HG03045 (cell line): ENCODE data around the gene DNAJC22.
"Not testable (repeated sequence)": the region's sequence is repeated elsewhere in the genome, so short reads cannot be mapped to it uniquely, and the experiment has no call there.

Source experiments
- ATAC-seq: cut with Tn5 transposase; IDR thresholded peaks from one replicate; pipeline ENCODE4 v1.9.1; 2021; ENCODE audit warnings: mild to moderate bottlenecking, moderate library complexity; ENCODE audit not compliant: unreplicated experiment

Gene DNAJC22

GRCh38 chr12:49330631-49331379 is 15.9 kb upstream of the DNAJC22 start:
- ATAC-seq: no peak

DNA sequence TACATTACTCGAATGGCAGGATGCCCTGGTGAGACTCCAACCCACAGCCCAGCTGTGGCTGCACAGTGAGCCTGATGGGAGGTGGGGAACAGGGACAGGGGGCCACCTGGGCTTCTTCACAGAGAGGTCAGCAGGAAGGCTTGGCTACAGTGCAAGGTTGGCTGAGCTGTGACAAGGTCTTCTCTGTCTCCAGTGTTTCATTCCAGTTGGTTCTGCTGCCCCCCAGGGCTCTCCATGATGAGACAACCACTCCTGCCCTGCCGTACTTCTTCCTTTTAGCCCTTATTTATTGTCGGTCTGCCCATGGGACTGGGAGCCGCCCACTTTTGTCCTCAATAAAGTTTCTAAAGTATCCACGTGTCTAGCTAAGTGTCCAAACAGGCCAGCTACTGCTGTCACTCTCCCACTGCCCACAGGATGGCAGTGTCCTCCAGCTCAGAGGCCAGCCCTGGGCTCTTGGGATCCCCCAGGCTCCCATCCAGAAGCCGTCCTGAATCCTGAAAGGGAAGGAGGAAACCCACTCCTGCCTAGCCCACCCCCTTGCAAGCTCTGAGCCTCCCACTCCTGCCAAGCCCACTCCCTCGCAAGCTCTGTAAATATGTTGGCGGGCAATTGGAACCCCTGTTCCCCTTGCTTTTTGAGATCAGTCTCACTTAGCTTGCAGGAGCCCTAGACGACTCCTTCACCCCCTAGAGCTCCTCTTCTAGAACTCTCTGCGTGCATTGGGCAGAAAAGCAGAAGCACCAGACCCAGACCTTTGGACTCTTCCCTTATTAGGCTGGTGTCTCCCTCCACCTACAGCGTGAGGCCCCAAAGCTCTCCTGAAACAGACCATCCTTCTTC is 15.1 kb upstream of the DNAJC22 start:
- ATAC-seq: no peak

GRCh38 chr12:49332441-49332861 is 14.2 kb upstream of the DNAJC22 start:
- ATAC-seq: no peak

DNA sequence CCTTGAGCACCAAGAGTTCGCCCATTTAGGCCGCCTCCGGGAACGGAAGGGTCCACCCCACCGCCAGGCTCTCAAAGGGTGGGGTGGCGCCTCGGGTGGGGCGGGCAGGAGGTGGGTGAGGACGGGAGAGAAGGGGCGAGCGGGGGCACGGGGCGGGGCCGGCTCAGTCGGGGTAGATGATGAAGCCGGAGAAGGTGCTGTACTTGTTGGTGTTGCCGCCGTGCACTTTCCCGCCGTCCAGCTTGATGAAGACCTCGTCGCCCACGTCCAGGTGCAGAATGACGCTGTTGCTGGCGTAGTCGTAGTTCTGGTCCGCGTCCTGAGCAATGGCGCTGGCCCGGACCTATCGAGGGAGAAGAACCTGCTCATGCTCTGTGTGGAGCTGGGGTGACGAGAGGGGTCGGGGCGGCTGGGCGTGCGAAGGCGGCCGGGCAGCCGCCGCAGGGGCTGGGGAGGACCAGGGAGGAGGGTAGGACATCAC is 13.8 kb upstream of the DNAJC22 start:
- no peak for ATAC-seq

DNA sequence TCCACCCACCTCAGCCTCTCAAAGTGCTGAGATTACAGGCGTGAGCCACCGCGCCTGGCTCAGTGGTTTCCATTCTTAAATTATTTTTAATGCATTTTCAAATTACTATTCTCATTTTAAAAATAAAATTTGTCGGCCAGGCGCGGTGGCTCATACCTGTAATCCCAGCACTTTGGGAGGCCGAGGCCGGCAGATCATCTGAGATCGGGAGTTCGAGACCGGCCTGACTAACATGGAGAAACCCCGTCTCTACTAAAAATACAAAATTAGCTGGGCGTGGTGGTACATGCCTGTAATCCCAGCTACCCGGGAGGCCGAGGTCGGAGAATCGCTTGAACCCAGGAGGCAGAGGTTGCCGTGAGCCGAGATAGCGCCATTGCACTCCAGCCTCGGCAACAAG is 12.9 kb upstream of the DNAJC22 start:
- ATAC-seq: not testable (repeated sequence)

DNA sequence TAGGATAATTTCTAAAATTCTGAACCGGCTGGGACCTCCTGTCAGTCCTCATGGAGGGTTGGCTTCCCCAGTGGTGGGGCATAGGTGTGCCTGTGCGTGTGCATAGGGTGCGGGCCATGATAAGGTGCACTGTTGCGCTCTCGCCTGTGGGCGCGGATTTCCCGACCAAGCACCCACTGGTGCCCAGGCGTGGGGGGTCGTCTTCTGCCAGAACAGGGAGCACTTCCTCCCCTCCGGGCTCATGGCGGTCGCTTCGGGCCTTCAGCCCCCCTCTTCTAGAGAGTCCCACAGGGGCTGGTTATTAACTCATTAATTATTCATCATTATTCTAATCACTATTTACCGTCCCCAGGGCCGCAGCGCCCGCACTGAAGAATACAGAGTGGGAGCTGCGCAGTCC is 12.5 kb upstream of the DNAJC22 start:
- ATAC-seq: no peak

DNA sequence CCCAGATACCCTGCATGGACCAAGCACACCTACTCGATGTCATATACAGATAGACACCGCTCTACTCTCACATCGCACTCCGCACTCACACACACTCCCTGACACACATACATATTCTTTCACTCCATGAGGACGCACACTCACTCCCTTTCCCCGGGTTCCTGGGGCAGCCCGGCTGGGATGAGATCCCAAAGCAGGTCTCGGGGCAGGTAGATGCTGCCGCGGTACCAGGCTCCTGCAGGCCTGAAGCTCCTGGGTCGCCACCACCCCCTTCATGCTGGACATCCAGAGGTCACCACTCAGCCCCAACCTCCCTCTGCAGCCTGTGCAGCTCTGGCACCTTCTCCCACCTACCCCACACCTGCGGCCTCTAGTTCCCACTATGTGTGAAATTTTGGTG is 12.0 kb upstream of the DNAJC22 start:
- ATAC-seq: no peak

DNA sequence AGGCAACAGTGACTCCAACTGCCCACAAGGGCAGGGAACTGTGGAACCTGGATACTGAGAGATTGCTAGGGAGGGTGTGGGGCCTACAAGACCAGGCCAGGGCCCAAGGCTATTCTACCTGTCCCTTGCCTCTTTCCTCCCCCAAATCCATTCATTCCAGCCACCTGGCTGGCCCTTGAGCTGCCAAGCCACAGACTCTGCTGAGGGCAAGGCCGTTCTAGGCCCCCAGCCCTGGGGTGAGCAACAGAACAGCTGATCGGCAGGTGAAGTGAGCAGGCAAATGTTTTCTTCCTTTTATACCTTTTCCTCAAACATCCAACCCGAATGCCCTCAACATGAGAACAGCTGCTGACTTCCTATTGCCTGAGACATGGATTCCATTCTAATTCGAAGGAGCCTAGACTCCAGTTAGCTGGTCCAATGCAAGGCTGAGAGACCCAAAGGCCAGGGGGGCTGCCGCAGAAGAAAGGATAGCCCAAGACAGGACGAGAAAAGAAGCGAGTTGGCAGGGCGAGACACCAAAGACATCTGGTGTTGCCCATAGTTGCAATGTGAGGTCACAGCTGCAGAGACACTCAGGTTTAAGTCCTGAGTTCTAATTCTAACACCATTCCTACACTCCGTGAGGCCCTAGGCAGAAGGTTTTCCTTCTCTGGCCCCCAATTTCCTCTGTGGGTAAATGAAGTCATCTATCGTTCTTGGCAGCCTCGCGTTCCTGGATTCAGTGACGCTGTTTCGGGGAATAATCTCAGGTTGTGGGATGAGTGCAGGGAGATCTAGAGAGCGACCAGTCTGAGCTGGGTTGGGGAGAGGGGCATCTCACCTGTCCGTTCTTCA is 11.4 kb upstream of the DNAJC22 start:
- ATAC-seq: no peak

DNA sequence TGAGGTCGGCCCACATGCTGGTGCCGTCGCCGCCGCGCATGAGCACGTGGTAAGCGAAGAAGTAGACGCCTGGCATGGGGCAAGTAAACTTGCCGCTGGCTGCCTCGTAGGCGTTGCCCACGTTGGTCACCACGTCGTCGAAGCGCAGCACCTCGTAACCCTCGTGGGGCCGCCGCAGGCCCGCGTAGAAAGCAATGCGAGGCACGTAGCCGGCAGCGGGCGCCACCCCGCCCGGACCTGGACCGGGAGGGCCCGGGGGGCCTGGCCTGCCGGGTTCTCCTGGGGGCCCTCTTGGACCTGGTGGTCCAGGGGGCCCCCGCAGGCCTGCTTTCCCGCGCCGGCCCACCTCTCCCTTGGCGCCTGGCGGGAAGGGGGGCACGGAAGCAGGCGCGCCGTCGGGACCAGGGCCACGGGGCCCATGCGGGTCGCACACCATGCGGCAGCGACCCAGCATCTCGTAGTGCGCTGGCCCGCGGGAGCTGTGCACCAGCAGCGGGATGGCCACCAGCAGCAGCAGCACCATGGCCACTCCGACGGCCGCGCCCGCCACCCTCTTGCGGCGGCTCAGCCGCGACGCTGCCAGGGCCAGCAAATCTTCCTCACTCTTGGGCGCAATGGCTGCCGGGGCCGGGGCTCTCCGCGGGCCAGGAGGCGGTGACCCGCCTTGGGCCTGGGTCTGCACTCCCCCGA is 10.6 kb upstream of the DNAJC22 start:
- ATAC-seq: no peak

- no peak for ATAC-seq
These were observed 9.8 kb upstream of the DNAJC22 start, which contains the start of gene C1QL4 for GRCh38 chr12:49336645-49337584. Gene C1QL4, minus strand, starts transcription at chr12:49337188. Its CDS starts 711 bp downstream, at chr12:49336477.

DNA sequence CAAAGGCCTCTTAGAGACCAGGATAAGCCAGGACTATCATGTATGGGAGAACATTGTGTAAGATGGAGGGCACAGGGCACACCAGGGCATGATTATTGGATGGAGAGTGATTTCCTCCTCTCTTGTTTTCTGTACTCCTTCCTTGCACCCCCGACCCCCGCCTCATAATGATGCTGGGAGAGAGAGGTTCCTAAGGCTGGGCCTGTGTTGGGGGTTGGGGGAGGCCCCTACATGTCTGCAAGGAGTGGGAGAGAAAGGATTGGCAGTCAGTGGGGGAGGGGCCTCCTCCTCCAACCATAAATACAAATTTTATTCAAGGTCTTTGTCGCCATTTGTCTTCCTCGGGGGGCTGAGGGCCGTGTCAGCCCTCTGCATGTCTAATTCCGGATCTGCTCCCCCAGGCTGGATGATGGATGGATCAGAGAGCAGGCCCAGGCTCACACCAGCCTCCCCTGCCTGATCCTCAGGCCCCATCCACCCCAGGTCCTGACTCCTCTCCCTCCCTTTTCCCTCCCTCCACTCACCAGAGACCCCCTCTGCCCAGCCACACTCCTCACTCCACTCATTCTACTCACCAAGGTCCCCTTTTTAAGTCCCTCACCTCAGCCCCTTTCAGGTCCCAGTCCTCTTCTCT is 7.7 kb upstream of the DNAJC22 start:
- ATAC-seq: no peak

DNA sequence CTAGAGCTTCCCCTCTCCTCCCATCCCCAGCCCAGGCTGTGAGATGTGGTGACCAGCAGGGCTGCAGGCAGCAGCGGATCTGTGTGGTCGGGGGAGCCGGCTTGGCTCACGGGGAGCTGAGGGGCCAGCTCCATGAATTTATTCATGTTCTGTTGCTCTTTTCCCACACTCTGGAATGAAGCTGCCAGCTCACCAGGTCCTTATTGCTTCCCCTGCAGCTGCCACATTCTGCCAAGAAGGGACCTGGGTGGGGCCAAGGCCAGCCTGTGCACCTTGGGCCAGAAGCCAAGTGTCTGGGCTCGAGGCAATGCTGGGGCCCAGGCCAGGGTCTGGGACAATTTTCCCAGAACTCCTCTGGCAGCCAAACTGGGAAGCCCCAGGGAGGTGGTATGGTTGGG is 7.2 kb upstream of the DNAJC22 start:
- no peak for ATAC-seq

DNA sequence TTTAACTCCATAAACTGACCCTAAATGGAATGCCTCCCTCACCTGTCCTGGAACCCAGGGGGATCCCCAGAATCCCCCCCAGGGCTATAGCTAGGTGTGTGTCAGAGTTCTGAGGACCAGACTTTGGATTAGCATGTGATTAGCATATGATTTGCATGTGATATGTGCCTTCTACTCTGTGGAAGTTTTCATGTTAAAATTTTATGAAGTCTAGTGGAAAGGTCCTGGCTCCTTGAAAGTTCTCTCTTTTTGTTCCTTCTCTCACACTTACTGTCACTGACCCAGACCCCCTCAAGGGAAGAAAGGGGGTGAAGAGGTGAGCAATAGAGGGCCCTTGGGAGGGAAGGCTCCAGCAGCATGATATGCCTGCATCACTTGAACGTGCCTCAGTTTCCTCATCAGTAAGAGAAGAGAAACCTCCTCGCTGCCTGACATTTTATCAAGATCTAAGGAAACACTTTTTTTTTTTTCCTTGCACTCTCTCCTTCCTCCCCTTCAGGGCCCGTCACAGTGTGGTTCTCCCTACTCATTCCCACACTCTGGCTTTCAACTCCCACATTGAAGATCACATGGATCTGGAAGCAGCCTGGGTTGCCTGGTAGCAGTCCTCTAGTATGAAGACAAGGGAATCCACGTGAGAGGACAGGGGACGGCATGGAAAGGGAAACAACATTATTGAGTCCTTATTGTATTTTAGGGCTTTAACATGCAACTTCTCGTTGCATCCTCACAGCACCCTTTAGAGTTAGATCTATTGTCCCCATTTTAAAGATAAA is 6.4 kb upstream of the DNAJC22 start:
- ATAC-seq: no peak

GRCh38 chr12:49340971-49341776 is 5.5 kb upstream of the DNAJC22 start:
- ATAC-seq: no peak

- ATAC-seq: no peak
These were observed 5.0 kb upstream of the DNAJC22 start for GRCh38 chr12:49341777-49342065.

DNA sequence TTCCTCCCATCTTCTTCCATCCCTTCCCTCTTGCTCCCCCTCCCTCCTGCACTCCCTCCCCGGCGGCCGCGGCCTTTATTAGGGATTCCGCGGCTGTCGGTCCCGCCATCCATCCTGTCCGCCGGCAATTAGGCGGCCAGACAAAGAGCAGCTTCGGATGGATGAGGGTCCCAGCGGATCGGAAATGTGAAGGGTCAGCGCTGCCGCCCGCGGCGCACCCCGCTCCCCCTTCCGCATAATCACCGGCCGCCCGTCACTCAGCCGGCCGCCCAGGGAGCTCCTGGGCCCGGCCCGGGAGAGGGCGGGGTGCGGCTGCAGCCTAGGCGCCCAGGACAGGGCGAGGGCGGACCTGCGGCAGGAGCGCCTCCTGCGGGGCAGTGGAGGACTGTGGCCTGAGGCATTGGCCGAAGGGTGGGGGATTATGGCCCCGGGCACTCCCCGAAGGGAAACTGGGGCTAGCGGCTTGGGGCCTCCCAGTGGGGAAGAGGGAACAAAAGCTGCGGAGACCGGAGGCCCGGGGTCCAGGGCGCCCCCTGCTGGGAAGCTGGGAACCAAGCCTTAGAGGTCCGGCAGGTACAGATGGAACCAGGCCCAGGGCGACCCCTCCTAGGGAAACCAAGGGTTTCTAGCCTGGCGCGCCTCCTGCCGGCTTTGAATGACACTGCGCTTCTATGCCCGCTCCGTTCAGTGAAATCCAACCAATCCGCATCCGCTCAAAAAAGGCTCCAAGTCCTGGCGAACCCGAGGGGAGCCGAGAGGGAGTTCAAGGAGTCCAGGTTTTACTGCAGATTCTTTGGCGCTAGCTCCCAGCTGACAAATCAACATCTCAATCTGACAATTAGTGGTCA is 4.4 kb upstream of the DNAJC22 start:
- peak; percentile 61 for ATAC-seq
